CD4-positive, CD25-positive, alpha-beta regulatory T cell (primary cell): ENCODE measurements around the gene CLTA. TPM values are rescaled to one million over a fixed set of nuclear protein-coding genes. Genes with fewer than 3 reads are reported as not detected.
"Not testable (repeated sequence)": the region's sequence is repeated elsewhere in the genome, so short reads cannot be mapped to it uniquely, and the experiment has no call there.

Experiments used
- ATAC-seq, 2 donors: fragments of 150-1000 bp; cut with Tn5 transposase; one replicate each; pipeline ENCODE4 v1.10.0; 2021; ENCODE audit warnings: low read depth in 2 of 2, moderate number of reproducible peaks in 2 of 2, moderate library complexity in 1 of 2
- DNase-seq, 3 donors: peaks; one replicate each; pipeline versions ENCODE4 v3.0.0 to v3.0.0-alpha.2; 2012 to 2022; ENCODE audit warnings: mixed read lengths in 1 of 3
- H3K27ac ChIP-seq: one replicate; pipeline ENCODE4 v1.7.0; 2013; ENCODE audit warnings: mild to moderate bottlenecking, low read length; ENCODE audit not compliant: insufficient read depth, poor library complexity, severe bottlenecking
- H3K27me3 ChIP-seq: one replicate; pipeline ENCODE4 v1.7.0; 2013; ENCODE audit warnings: low read length; ENCODE audit not compliant: control insufficient read depth, insufficient read depth
- H3K36me3 ChIP-seq: one replicate; pipeline ENCODE4 v1.7.0; 2013; ENCODE audit warnings: mild to moderate bottlenecking, low read length, moderate library complexity; ENCODE audit not compliant: control insufficient read depth, insufficient read depth
- H3K4me1 ChIP-seq: 2 replicates; pipeline ENCODE4 v1.7.0; 2013; ENCODE audit warnings: mild to moderate bottlenecking, low read length; ENCODE audit not compliant: insufficient read depth, control insufficient read depth, poor library complexity, severe bottlenecking
- H3K4me3 ChIP-seq: one replicate; pipeline ENCODE4 v1.7.0; 2013; ENCODE audit warnings: low read depth, mild to moderate bottlenecking, low read length, moderate library complexity
- H3K9me3 ChIP-seq, 2 experiments: 1 replicate in 1 of 2; 2 replicates in 1 of 2; pipeline ENCODE4 v1.7.0; 2013; ENCODE audit warnings: low read length in 2 of 2, mild to moderate bottlenecking in 1 of 2, moderate library complexity in 1 of 2; ENCODE audit not compliant: control insufficient read depth in 2 of 2
- H3K27ac Mint-ChIP-seq, 3 donors: one replicate each; pipeline ENCODE4 v1.8.0; 2020 to 2022; ENCODE audit warnings: mild to moderate bottlenecking in 3 of 3, mixed read lengths in 3 of 3, moderate library complexity in 2 of 3
- H3K27me3 Mint-ChIP-seq: one replicate; pipeline ENCODE4 v1.8.0; 2022; ENCODE audit warnings: mild to moderate bottlenecking, mixed read lengths
- H3K36me3 Mint-ChIP-seq: one replicate; pipeline ENCODE4 v1.8.0; 2020; ENCODE audit warnings: mixed read lengths
- H3K4me1 Mint-ChIP-seq, 4 donors: one replicate each; pipeline ENCODE4 v1.8.0; 2020 to 2022; ENCODE audit warnings: mixed read lengths in 4 of 4, mild to moderate bottlenecking in 1 of 4
- H3K4me3 Mint-ChIP-seq, 4 donors: one replicate each; pipeline ENCODE4 v1.8.0; 2020 to 2022; ENCODE audit warnings: mild to moderate bottlenecking in 4 of 4, mixed read lengths in 4 of 4, moderate library complexity in 3 of 4
- H3K9me3 Mint-ChIP-seq, 7 donors: one replicate each; pipeline ENCODE4 v1.8.0; 2020 to 2022; ENCODE audit warnings: mixed read lengths in 7 of 7, mild to moderate bottlenecking in 3 of 7, moderate library complexity in 2 of 7
- polyA plus RNA-seq, 4 donors: library from polyadenylated mRNA; unstranded; fragments of 300-500 nt; fragmentation: Illumina TruSeq; gene quantifications; one replicate each; pipeline ENCODE4 v1.2.3, GENCODE V29; 2021
- total RNA-seq: library from RNA; stranded (reverse); gene quantifications from one replicate; pipeline ENCODE4 v1.2.3, GENCODE V29; 2022

The CLTA gene
- total and polyA plus RNA-seq, 5 donors from 2014 or later, result 46.7 to 175 (median 163) TPM

- Mint-ChIP-seq H3K4me3 (no peak overlapping the region), H3K27me3 (peaks cover 28% of the 10 kb centered on the region), H3K27ac (no peak overlapping the region), H3K36me3 (no peaks in the 10 kb centered on the region), H3K4me1 (peaks cover 0 to 2% (median under 1%) of the 10 kb centered on the region in 4 donors), H3K9me3 (peaks cover 0 to 3% (median 0%) of the 10 kb centered on the region in 7 donors)
- H3K27ac ChIP-seq, result no peak overlapping the region
- DNase-seq, result no peak
- no peaks in the 10 kb centered on the region for H3K27me3 ChIP-seq
- H3K4me1 ChIP-seq, result no peaks in the 10 kb centered on the region
- no peak overlapping the region for H3K4me3 ChIP-seq
- no peaks in the 10 kb centered on the region for H3K36me3 ChIP-seq
- ATAC-seq, result no peak
- H3K9me3 ChIP-seq, result no peaks in the 10 kb centered on the region
These were observed 16.0 kb upstream of the CLTA start for GRCh38 chr9:36174731-36175130.

GRCh38 chr9:36175209-36175608 lies 15.5 kb upstream of the CLTA start:
- not testable (repeated sequence) for H3K9me3 Mint-ChIP-seq, H3K9me3 ChIP-seq, H3K36me3 ChIP-seq, H3K36me3 Mint-ChIP-seq, H3K27ac Mint-ChIP-seq, ATAC-seq, H3K4me3 Mint-ChIP-seq, H3K27me3 ChIP-seq, H3K4me1 Mint-ChIP-seq, H3K4me3 ChIP-seq, DNase-seq, H3K27ac ChIP-seq, H3K4me1 ChIP-seq
- H3K27me3 Mint-ChIP-seq, result peaks cover 28% of the 10 kb centered on the region

GRCh38 chr9:36176496-36176895 lies 14.2 kb upstream of the CLTA start:
- not testable (repeated sequence) for H3K4me3 ChIP-seq, H3K4me1 ChIP-seq, H3K4me3 Mint-ChIP-seq, H3K36me3 Mint-ChIP-seq, H3K36me3 ChIP-seq, H3K27me3 ChIP-seq, ATAC-seq, H3K27ac Mint-ChIP-seq, H3K27ac ChIP-seq, DNase-seq, H3K4me1 Mint-ChIP-seq, H3K9me3 Mint-ChIP-seq, H3K9me3 ChIP-seq
- H3K27me3 Mint-ChIP-seq, result peaks cover 28% of the 10 kb centered on the region

DNA sequence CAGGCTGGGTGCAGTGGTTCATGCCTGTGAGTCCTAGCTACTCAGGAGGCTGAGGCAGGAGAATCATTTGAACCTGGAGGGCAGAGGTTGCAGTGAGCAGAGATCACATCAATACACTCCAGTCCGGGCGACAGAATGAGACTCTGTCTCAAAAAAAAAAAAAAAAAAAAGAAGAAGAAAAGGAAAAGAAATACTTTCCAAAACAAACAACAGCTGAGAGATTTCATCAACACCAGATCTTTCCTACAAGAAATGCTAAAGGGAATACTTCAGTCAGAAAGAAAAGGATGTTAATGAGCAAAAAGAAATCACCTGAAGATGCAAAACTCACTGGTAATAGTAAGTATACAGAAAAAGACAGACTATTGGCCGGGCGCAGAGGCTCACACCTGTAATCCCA lies 13.2 kb upstream of the CLTA start:
- peaks cover 25% of the 10 kb centered on the region for H3K27me3 Mint-ChIP-seq
- DNase-seq (no peak), ATAC-seq (no peak)
- Histone ChIP-seq H3K27me3 (no peaks in the 10 kb centered on the region), H3K27ac (no peak overlapping the region), H3K4me1 (no peaks in the 10 kb centered on the region), H3K9me3 (no peaks in the 10 kb centered on the region), H3K36me3 (no peaks in the 10 kb centered on the region), H3K4me3 (no peak overlapping the region)
- peaks cover 0 to 6% (median 0%) of the 10 kb centered on the region in 7 donors for H3K9me3 Mint-ChIP-seq
- H3K36me3 Mint-ChIP-seq, result no peaks in the 10 kb centered on the region
- no peak overlapping the region for H3K4me3 Mint-ChIP-seq
- H3K27ac Mint-ChIP-seq, result no peak overlapping the region
- peaks cover 0 to 2% (median under 1%) of the 10 kb centered on the region in 4 donors for H3K4me1 Mint-ChIP-seq

DNA sequence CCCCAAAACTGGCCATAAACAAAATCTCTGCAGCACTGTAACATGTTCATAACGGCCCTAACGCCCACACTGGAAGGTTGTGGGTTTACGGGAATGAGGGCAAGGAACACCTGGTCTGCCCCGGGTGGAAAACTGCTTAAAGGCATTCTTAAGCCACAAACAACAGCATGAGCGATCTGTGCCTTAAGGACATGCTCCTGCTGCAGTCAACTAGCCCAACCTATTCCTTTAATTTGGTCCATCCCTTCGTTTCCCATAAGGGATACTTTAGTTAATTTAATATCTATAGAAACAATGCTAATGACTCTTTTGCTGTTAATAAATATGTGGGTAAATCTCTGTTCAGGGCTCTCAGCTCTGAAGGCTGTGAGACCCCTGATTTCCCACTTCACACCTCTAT lies 10.5 kb upstream of the CLTA start:
- not testable (repeated sequence) for H3K4me1 Mint-ChIP-seq, H3K4me1 ChIP-seq, H3K4me3 ChIP-seq, H3K27ac ChIP-seq, H3K9me3 Mint-ChIP-seq, H3K27me3 ChIP-seq, DNase-seq, H3K36me3 ChIP-seq, ATAC-seq, H3K4me3 Mint-ChIP-seq, H3K27ac Mint-ChIP-seq, H3K9me3 ChIP-seq, H3K36me3 Mint-ChIP-seq
- H3K27me3 Mint-ChIP-seq, result peaks cover 18% of the 10 kb centered on the region

GRCh38 chr9:36187414-36187813 lies 3.3 kb upstream of the CLTA start:
- Histone ChIP-seq H3K9me3 (no peaks in the 10 kb centered on the region), H3K36me3 (no peaks in the 10 kb centered on the region), H3K4me3 (no peak overlapping the region), H3K27ac (no peak overlapping the region), H3K27me3 (no peaks in the 10 kb centered on the region), H3K4me1 (peaks cover 20% of the 10 kb centered on the region)
- Mint-ChIP-seq H3K27me3 (peaks cover 15% of the 10 kb centered on the region), H3K27ac (no peak overlapping the region), H3K36me3 (no peaks in the 10 kb centered on the region), H3K4me3 (peak overlapping the region in 1 of 4 donors; percentile 39), H3K9me3 (no peaks in the 10 kb centered on the region), H3K4me1 (peaks cover 8 to 27% (median 19%) of the 10 kb centered on the region in 4 donors)
- DNase-seq (no peak), ATAC-seq (no peak)

DNA sequence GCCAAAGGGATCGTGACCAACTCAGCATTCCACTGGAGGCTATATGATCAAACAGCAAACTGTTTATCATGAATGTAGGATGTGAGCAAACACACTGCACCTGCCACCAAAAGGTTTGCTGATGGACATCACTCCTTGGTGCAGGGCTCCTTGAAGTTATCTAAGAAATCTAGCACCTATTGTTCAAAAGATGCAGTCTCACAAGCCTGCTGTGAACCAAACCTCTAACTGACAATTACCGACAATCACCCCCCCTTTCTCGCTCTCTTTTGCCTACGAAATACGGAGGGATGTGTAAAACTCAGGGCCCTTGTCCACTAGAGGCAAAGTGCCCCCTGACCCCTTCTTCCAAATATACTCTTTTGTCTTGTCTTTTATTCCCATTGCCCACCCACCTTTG lies 2.5 kb upstream of the CLTA start:
- Mint-ChIP-seq H3K36me3 (no peaks in the 10 kb centered on the region), H3K9me3 (no peaks in the 10 kb centered on the region), H3K4me1 (peaks cover 16 to 34% (median 26%) of the 10 kb centered on the region in 4 donors), H3K27me3 (peaks cover 15% of the 10 kb centered on the region), H3K27ac (no peak overlapping the region), H3K4me3 (peak overlapping the region in 2 of 4 donors; percentile 7 to 48)
- ATAC-seq, result no peak
- Histone ChIP-seq H3K4me1 (peaks cover 28% of the 10 kb centered on the region), H3K9me3 (no peaks in the 10 kb centered on the region), H3K36me3 (no peaks in the 10 kb centered on the region), H3K27ac (no peak overlapping the region), H3K27me3 (no peaks in the 10 kb centered on the region), H3K4me3 (no peak overlapping the region)
- DNase-seq, result no peak

DNA sequence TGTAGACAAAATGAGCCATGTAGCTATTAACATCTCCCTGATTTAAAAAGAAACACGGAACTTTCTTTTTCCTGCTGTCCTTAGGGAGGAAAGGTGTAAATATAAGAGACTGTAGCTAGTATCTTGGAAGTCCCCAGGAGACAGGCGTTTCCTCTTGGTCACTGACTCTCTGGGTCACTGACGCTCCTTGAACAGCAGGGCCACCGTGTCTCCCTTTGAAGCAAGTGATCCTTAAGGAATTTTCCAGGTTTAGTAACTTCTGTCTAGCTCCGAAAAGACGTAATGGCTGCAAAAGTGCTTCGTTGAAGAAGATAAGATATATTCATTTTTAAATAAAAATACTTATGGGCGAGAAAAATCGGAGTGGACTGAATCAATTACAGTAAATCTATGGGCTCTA lies 745 bp upstream of the CLTA start:
- Mint-ChIP-seq H3K36me3 (peaks cover 7% of the 10 kb centered on the region), H3K4me3 (peak overlapping the region; percentile 95 to 98 (median 96)), H3K9me3 (no peaks in the 10 kb centered on the region), H3K27me3 (peaks cover 15% of the 10 kb centered on the region), H3K27ac (peak overlapping the region in 2 of 3 donors; percentile 88 to 95), H3K4me1 (peaks cover 21 to 52% (median 42%) of the 10 kb centered on the region in 4 donors)
- H3K27ac ChIP-seq, result peak overlapping the region; percentile 91
- H3K9me3 ChIP-seq, result no peaks in the 10 kb centered on the region
- H3K36me3 ChIP-seq, result peaks cover 4% of the 10 kb centered on the region
- ATAC-seq (no peak), DNase-seq (no peak)
- peak overlapping the region; percentile 93 for H3K4me3 ChIP-seq
- H3K4me1 ChIP-seq, result peaks cover 46% of the 10 kb centered on the region
- H3K27me3 ChIP-seq, result no peaks in the 10 kb centered on the region
